ENCODE results near the gene HIVEP1.

DNA sequence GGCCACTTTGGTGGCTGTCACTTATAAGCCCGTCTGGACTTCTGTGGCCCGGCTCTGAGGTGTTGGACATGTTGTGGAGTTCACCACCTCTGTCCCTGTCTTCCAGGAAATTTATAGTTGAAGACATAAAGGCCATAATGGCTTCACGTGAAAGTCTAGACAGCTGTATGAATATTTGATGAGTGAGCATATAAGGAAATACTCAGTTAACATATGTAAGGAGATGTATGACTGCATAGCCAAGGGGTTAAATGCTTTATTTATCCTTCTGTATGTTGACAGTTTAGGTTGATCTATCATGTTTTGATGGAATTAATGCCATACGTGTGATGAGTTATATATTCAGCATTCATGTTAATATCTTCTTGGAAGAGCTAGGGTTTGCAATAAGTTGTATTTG, 16.1 kb downstream of the HIVEP1 start:
- TF ChIP-seq, protein P1, sequence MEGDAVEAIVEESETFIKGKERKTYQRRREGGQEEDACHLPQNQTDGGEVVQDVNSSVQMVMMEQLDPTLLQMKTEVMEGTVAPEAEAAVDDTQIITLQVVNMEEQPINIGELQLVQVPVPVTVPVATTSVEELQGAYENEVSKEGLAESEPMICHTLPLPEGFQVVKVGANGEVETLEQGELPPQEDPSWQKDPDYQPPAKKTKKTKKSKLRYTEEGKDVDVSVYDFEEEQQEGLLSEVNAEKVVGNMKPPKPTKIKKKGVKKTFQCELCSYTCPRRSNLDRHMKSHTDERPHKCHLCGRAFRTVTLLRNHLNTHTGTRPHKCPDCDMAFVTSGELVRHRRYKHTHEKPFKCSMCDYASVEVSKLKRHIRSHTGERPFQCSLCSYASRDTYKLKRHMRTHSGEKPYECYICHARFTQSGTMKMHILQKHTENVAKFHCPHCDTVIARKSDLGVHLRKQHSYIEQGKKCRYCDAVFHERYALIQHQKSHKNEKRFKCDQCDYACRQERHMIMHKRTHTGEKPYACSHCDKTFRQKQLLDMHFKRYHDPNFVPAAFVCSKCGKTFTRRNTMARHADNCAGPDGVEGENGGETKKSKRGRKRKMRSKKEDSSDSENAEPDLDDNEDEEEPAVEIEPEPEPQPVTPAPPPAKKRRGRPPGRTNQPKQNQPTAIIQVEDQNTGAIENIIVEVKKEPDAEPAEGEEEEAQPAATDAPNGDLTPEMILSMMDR (CRISPR knock-in tag; IDR thresholded peaks at IDR 0.05): no peak
- TF ChIP-seq FOSL1 (CRISPR knock-in tag; IDR thresholded peaks at IDR 0.05; ENCODE audit: borderline replicate concordance) (no peak), NR2F1 (CRISPR knock-in tag; IDR thresholded peaks at IDR 0.05) (no peak), TOE1 (CRISPR knock-in tag; IDR thresholded peaks at IDR 0.05) (no peak)
- TF ChIP-seq, protein P2, sequence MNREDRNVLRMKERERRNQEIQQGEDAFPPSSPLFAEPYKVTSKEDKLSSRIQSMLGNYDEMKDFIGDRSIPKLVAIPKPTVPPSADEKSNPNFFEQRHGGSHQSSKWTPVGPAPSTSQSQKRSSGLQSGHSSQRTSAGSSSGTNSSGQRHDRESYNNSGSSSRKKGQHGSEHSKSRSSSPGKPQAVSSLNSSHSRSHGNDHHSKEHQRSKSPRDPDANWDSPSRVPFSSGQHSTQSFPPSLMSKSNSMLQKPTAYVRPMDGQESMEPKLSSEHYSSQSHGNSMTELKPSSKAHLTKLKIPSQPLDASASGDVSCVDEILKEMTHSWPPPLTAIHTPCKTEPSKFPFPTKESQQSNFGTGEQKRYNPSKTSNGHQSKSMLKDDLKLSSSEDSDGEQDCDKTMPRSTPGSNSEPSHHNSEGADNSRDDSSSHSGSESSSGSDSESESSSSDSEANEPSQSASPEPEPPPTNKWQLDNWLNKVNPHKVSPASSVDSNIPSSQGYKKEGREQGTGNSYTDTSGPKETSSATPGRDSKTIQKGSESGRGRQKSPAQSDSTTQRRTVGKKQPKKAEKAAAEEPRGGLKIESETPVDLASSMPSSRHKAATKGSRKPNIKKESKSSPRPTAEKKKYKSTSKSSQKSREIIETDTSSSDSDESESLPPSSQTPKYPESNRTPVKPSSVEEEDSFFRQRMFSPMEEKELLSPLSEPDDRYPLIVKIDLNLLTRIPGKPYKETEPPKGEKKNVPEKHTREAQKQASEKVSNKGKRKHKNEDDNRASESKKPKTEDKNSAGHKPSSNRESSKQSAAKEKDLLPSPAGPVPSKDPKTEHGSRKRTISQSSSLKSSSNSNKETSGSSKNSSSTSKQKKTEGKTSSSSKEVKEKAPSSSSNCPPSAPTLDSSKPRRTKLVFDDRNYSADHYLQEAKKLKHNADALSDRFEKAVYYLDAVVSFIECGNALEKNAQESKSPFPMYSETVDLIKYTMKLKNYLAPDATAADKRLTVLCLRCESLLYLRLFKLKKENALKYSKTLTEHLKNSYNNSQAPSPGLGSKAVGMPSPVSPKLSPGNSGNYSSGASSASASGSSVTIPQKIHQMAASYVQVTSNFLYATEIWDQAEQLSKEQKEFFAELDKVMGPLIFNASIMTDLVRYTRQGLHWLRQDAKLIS (CRISPR knock-in tag; IDR thresholded peaks at IDR 0.05): no peak

Data from HepG2 (cell line).